Liver (tissue), 9 donors: ENCODE results near the gene FZD7. TPM values are rescaled to one million over a fixed set of nuclear protein-coding genes. Genes with fewer than 3 reads are reported as not detected.

ENCODE experiments used
- DNase-seq: peaks from one replicate; pipeline ENCODE4 v3.0.0-alpha.2; 2017; ENCODE audit warnings: low spot score
- H3K27ac ChIP-seq, 2 donors: one replicate each; pipeline ENCODE4 v1.7.0; 2013; ENCODE audit warnings: inconsistent platforms in 2 of 2, low read length in 2 of 2, control low read depth in 1 of 2, low read depth in 1 of 2, mild to moderate bottlenecking in 1 of 2
- H3K27me3 ChIP-seq, 4 donors: one replicate each; pipeline versions ENCODE4 v1.6.1 to v1.7.0; 2013; ENCODE audit warnings: low read length in 3 of 4, inconsistent platforms in 1 of 4, mild to moderate bottlenecking in 1 of 4, moderate library complexity in 1 of 4; ENCODE audit not compliant: control insufficient read depth in 4 of 4, insufficient read depth in 4 of 4
- H3K36me3 ChIP-seq, 4 donors: one replicate each; pipeline versions ENCODE4 v1.6.1 to v1.7.0; 2013; ENCODE audit warnings: low read length in 3 of 4, mild to moderate bottlenecking in 3 of 4, low read depth in 1 of 4, moderate library complexity in 1 of 4; ENCODE audit not compliant: control insufficient read depth in 4 of 4, insufficient read depth in 3 of 4
- H3K4me1 ChIP-seq, 4 donors: one replicate each; pipeline versions ENCODE4 v1.6.1 to v1.7.0; 2013; ENCODE audit warnings: low read length in 3 of 4, mild to moderate bottlenecking in 3 of 4, moderate library complexity in 1 of 4; ENCODE audit not compliant: control insufficient read depth in 4 of 4, insufficient read depth in 4 of 4
- H3K4me3 ChIP-seq, 3 donors: one replicate each; pipeline versions ENCODE4 v1.6.1 to v1.7.0; 2013; ENCODE audit warnings: low read length in 3 of 3, control low read depth in 1 of 3, low read depth in 1 of 3, mild to moderate bottlenecking in 1 of 3
- H3K9ac ChIP-seq, 2 donors: one replicate each; pipeline ENCODE4 v1.7.0; 2013; ENCODE audit warnings: low read length in 2 of 2, mild to moderate bottlenecking in 2 of 2, moderate library complexity in 2 of 2, control low read depth in 1 of 2, low read depth in 1 of 2
- H3K9me3 ChIP-seq, 4 donors: one replicate each; pipeline versions ENCODE4 v1.6.1 to v1.7.0; 2013; ENCODE audit warnings: low read length in 3 of 4; ENCODE audit not compliant: control insufficient read depth in 4 of 4
- FOXA1 ChIP-seq: IDR thresholded peaks from 2 replicates; pipeline ENCODE4 v1.6.1; 2016; ENCODE audit warnings: antibody characterized with exemption
- GABPA ChIP-seq, 2 donors: IDR thresholded peaks in 1 of 2; conservative IDR thresholded peaks in 1 of 2; 2 replicates each; pipeline ENCODE4 v1.6.1; 2016; ENCODE audit warnings: antibody characterized with exemption in 2 of 2, mild to moderate bottlenecking in 1 of 2, moderate library complexity in 1 of 2
- HNF4A ChIP-seq, 2 donors: conservative IDR thresholded peaks; 2 replicates each; pipeline ENCODE4 v1.6.1; 2016; ENCODE audit warnings: antibody characterized with exemption in 2 of 2, mild to moderate bottlenecking in 2 of 2
- HNF4G ChIP-seq: IDR thresholded peaks from 2 replicates; pipeline ENCODE4 v1.6.1; 2016; ENCODE audit warnings: antibody characterized with exemption
- NR2F2 ChIP-seq: IDR thresholded peaks from 2 replicates; pipeline ENCODE4 v1.6.1; 2016; ENCODE audit warnings: antibody characterized with exemption
- RAD21 ChIP-seq, 2 donors: IDR thresholded peaks; 2 replicates each; pipeline ENCODE4 v1.6.1; 2016; ENCODE audit warnings: antibody characterized with exemption in 2 of 2, mild to moderate bottlenecking in 2 of 2
- REST ChIP-seq: IDR thresholded peaks from 2 replicates; pipeline ENCODE4 v1.6.1; 2016; ENCODE audit warnings: antibody characterized with exemption, mild to moderate bottlenecking
- RXRA ChIP-seq, 2 donors: IDR thresholded peaks; 2 replicates each; pipeline ENCODE4 v1.6.1; 2017 to 2018; ENCODE audit warnings: antibody characterized with exemption in 2 of 2, mild to moderate bottlenecking in 1 of 2
- SP1 ChIP-seq: IDR thresholded peaks from 2 replicates; pipeline ENCODE4 v1.6.1; 2018; ENCODE audit warnings: antibody characterized with exemption, mild to moderate bottlenecking
- WGBS: extraction: QIAGEN DNeasy Blood & Tissue Kit; methylation state at CpG from one replicate; pipeline ENCODE4 v1.1.7; 2013; 5-methylcytosine and 5-hydroxymethylcytosine counted together
- polyA plus RNA-seq, 2 donors: library from polyadenylated mRNA; stranded (reverse) in 1 of 2; unstranded in 1 of 2; fragments of 200-250 nt in 1 of 2; fragments of >200 nt in 1 of 2; fragmentation: Nextera tagmentation in 1 of 2; extraction: Ambion mirVana in 1 of 2; gene quantifications; one replicate each; pipeline versions ENCODE4 v1.2.1 to v1.2.3, GENCODE V29; 2013 to 2015
- total RNA-seq, 2 donors: library from RNA; depleted of rRNA; stranded (reverse); fragments of >200 nt; gene quantifications; one replicate each; pipeline ENCODE4 v1.2.3, GENCODE V29; 2014
- TF ChIP-seq, protein P1 (sequence below): IDR thresholded peaks from 2 replicates; pipeline ENCODE4 v1.6.1; 2016; ENCODE audit warnings: antibody characterized with exemption
- TF ChIP-seq, protein P2 (sequence below): IDR thresholded peaks from 2 replicates; pipeline ENCODE4 v1.6.1; 2016; ENCODE audit warnings: antibody characterized with exemption
- donor health status: healthy.
- donor health status: healthy.
- donor health status: healthy.
- donor health status: healthy.
- donor health status: healthy.

The FZD7 gene
- total and polyA plus RNA-seq, 4 donors = 0.21 to 1.5 (median 0.92) TPM

DNA sequence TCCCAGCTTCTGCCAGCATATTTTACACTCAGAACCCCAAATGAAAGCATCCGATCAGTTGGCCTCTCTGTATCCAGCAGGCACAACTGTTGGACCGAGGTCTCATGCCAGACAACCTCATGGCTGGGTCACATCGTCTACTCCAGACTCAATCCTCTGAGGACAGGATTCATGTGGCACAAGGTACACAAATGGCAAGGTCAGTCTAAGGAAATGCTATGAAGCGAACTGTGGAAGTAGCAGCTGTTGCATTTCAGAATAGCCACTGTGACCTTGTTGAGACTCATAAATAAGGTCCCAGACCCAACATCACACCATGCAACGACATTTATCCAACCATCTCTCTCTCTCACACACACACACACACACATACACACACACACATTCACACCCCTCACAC, 7.1 kb upstream of the FZD7 start (continued):
- TF ChIP-seq, protein P1, sequence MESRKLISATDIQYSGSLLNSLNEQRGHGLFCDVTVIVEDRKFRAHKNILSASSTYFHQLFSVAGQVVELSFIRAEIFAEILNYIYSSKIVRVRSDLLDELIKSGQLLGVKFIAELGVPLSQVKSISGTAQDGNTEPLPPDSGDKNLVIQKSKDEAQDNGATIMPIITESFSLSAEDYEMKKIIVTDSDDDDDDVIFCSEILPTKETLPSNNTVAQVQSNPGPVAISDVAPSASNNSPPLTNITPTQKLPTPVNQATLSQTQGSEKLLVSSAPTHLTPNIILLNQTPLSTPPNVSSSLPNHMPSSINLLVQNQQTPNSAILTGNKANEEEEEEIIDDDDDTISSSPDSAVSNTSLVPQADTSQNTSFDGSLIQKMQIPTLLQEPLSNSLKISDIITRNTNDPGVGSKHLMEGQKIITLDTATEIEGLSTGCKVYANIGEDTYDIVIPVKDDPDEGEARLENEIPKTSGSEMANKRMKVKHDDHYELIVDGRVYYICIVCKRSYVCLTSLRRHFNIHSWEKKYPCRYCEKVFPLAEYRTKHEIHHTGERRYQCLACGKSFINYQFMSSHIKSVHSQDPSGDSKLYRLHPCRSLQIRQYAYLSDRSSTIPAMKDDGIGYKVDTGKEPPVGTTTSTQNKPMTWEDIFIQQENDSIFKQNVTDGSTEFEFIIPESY = no peak
- TF ChIP-seq GABPA (IDR thresholded peaks at IDR 0.05 in 1 of 2, conservative IDR thresholded peaks at IDR 0.05 in 1 of 2) (no peak), RXRA (IDR thresholded peaks at IDR 0.05) (no peak), RAD21 (IDR thresholded peaks at IDR 0.05) (no peak)
- TF ChIP-seq, protein P2, sequence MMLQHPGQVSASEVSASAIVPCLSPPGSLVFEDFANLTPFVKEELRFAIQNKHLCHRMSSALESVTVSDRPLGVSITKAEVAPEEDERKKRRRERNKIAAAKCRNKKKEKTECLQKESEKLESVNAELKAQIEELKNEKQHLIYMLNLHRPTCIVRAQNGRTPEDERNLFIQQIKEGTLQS = no peak

DNA sequence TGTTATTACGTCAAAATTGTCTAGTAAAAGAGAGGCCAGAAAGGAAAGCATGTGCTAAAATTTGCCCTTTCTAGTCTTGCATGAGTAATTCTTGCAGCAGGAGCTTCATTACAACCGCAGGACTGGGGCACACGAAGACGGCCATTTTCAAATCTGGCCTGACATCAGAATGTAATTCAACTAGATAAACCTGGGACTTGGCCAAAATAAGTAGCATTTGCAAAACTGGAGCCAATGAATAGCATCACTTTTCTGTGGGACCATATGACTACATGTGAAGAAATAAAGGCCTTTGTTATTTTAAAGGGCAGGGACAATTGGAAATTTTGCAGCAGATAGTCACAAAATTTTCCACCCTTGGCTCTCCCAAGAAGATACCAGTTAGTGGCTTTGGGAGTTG, 3.0 kb upstream of the FZD7 start:
- H3K27me3 ChIP-seq = peaks cover 0 to 7% (median 4%) of the 10 kb centered on the region in 4 donors
- WGBS = 92% methylated on average over 4 of the region's 4 CpGs
- H3K27ac ChIP-seq = no peak overlapping the region
- no peak overlapping the region for H3K9ac ChIP-seq
- DNase-seq = no peak
- H3K4me1 ChIP-seq = peaks cover 2 to 24% (median 20%) of the 10 kb centered on the region in 4 donors
- TF ChIP-seq HNF4A (conservative IDR thresholded peaks at IDR 0.05) = no peak
- no peak for TF ChIP-seq REST
- no peak for TF ChIP-seq SP1
- no peak for TF ChIP-seq FOXA1
- no peak for TF ChIP-seq NR2F2
- no peak overlapping the region for H3K4me3 ChIP-seq
- no peaks in the 10 kb centered on the region for H3K36me3 ChIP-seq
- peaks cover 0 to 7% (median 0%) of the 10 kb centered on the region in 4 donors for H3K9me3 ChIP-seq

DNA sequence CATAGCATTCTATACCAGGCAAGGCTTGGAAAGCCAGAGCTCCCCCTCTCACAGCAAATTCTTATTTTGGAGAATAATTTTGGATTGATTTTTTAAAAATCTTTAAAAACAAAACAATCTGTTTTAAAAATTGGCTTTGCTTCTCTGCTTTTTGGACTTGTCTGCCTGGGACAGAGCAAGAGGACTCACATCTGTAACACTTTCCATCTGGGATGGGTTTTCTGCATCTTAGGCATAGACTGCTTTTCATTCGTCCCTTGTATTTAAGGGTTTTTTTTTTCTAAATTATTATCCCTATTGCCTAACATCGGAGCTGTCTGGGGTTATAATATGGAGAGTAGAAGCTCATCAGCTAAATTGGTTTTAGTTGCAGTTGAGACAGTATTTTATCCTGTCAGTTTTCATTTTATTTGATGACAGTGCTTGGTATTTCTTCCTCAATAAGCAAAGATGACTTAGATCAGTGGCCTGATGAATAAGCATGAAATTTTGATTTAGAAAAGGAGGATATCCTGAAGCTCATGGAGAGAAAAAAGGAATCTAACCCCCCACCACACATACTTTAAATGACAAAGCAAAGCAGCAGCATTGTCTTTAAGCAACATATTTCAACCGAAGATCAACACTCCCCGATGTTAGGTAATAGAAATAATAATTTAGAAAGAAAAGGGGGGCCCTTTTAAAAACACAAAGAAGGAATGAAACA, 2.3 kb upstream of the FZD7 start:
- no peak for DNase-seq
- Histone ChIP-seq H3K9ac (no peak overlapping the region), H3K9me3 (peaks cover 0 to 7% (median 0%) of the 10 kb centered on the region in 4 donors), H3K36me3 (no peaks in the 10 kb centered on the region), H3K4me1 (peaks cover 2 to 24% (median 20%) of the 10 kb centered on the region in 4 donors), H3K4me3 (no peak overlapping the region), H3K27me3 (peaks cover 0 to 11% (median 4%) of the 10 kb centered on the region in 4 donors), H3K27ac (no peak overlapping the region)
- WGBS = 78% methylated on average over 4 of the region's 4 CpGs
- TF ChIP-seq HNF4G = no peak
- no peak for TF ChIP-seq GABPA (IDR thresholded peaks at IDR 0.05 in 1 of 2, conservative IDR thresholded peaks at IDR 0.05 in 1 of 2)
